Transverse colon (tissue), 4 donors: Measurements from ENCODE around the gene KRT80. TPM values are rescaled to one million over a fixed set of nuclear protein-coding genes. Genes with fewer than 3 reads are reported as not detected.

Experiments
- DNase-seq: peaks from one replicate; pipeline ENCODE4 v3.0.0-alpha.2; 2019
- H3K27ac ChIP-seq, 4 donors: fragments of 200-600 bp; sonication (generic); 2 replicates each; pipeline ENCODE4 v1.5.1; 2016 to 2018; ENCODE audit warnings: inconsistent platforms in 4 of 4
- H3K27me3 ChIP-seq: fragments of 200-600 bp; sonication (generic); 2 replicates; pipeline ENCODE4 v1.5.1; 2017; ENCODE audit warnings: inconsistent platforms
- H3K36me3 ChIP-seq, 4 donors: fragments of 200-600 bp; sonication (generic); 2 replicates each; pipeline ENCODE4 v1.5.1; 2017 to 2019; ENCODE audit warnings: inconsistent platforms in 4 of 4
- H3K4me1 ChIP-seq, 4 donors: fragments of 200-600 bp; sonication (generic); 2 replicates each; pipeline ENCODE4 v1.5.1; 2017 to 2020; ENCODE audit warnings: inconsistent platforms in 4 of 4
- H3K4me3 ChIP-seq, 4 donors: fragments of 200-600 bp; sonication (generic); 1 replicate in 1 of 4; 2 replicates in 3 of 4; pipeline versions ENCODE4 v1.5.1 to v1.6.1; 2017 to 2019; ENCODE audit warnings: inconsistent platforms in 4 of 4
- H3K9me3 ChIP-seq, 2 donors: fragments of 200-600 bp; sonication (generic); 2 replicates each; pipeline ENCODE4 v1.5.1; 2017 to 2019; ENCODE audit warnings: inconsistent platforms in 2 of 2
- CTCF ChIP-seq, 5 experiments: fragments of 200-600 bp in 3 of 5; fragments of 450-650 bp in 2 of 5; sonication (generic) in 3 of 5; IDR thresholded peaks; 1 replicate in 2 of 5; 2 replicates in 3 of 5; pipeline ENCODE4 v1.5.1; 2016 to 2017; ENCODE audit warnings: antibody characterized with exemption in 5 of 5, inconsistent platforms in 3 of 5, mild to moderate bottlenecking in 2 of 5, moderate library complexity in 1 of 5
- EP300 ChIP-seq: sonication (generic); formaldehyde crosslinking; IDR thresholded peaks from one replicate; pipeline ENCODE4 v1.6.1; 2017; ENCODE audit warnings: antibody characterized with exemption, low read depth
- POLR2A ChIP-seq: fragments of 450-650 bp; IDR thresholded peaks from one replicate; pipeline ENCODE4 v1.6.1; 2016; ENCODE audit warnings: antibody characterized with exemption, mild to moderate bottlenecking, moderate library complexity
- POLR2AphosphoS5 ChIP-seq, 3 donors: sonication (generic); formaldehyde crosslinking; IDR thresholded peaks; one replicate each; pipeline ENCODE4 v1.6.1; 2016; ENCODE audit warnings: antibody characterized with exemption in 3 of 3
- WGBS, 2 donors: methylation state at CpG; one replicate each; pipeline ENCODE4 v1.1.5; 2018; ENCODE audit warnings: low coverage in 1 of 2; 5-methylcytosine and 5-hydroxymethylcytosine counted together
- in situ Hi-C, 4 donors: fragments of 200-750 bp; cut with MboI; loops; one replicate each; pipeline versions ENCODE4 v1.15.0 to v1.15.1; 2017; ENCODE audit warnings: low sequenced_read_pairs in 3 of 4, low pct_ligation_motif_present in 1 of 4, low pct_unique_long_range_greater_than_20kb in 1 of 4
- intact Hi-C: fragments of 100-400 bp; cut with DNase I; formaldehyde crosslinking; loops from one replicate; pipeline ENCODE4 v1.15.1; 2023; ENCODE audit warnings: low total_unique reads
- total RNA-seq, 4 donors: library from RNA; depleted of rRNA; stranded (reverse); fragments of >200 nt; gene quantifications; one replicate each; pipeline ENCODE4 v1.1.0, GENCODE V29; 2016

Gene KRT80
- total RNA-seq, 4 donors from 2014 or later = 0.14 TPM; not detected in 3

GRCh38 chr12:52186118-52186840, 5.5 kb downstream of the KRT80 start:
- no peaks in the 10 kb centered on the region for H3K27me3 ChIP-seq
- TF ChIP-seq POLR2AphosphoS5 (IDR thresholded peaks at IDR 0.05) (no peak), CTCF (IDR thresholded peaks at IDR 0.05) (no peak), POLR2A (no peak), EP300 (no peak)
- no peak overlapping the region for H3K4me3 ChIP-seq
- WGBS, 2 donors = 60 to 88% methylated on average over 1 to 8 of the region's 8 CpGs
- DNase-seq = no peak
- intact Hi-C loops (no loop called here), in situ Hi-C loops (no loop called here)
- H3K36me3 ChIP-seq = no peaks in the 10 kb centered on the region
- peak overlapping the region in 1 of 4 donors; percentile 26 for H3K27ac ChIP-seq
- peaks cover 0 to under 1% (median under 1%) of the 10 kb centered on the region in 4 donors for H3K4me1 ChIP-seq
- H3K9me3 ChIP-seq = no peaks in the 10 kb centered on the region

GRCh38 chr12:52185400-52185967, 6.3 kb downstream of the KRT80 start:
- TF ChIP-seq POLR2A (no peak), POLR2AphosphoS5 (IDR thresholded peaks at IDR 0.05) (no peak), CTCF (IDR thresholded peaks at IDR 0.05) (no peak), EP300 (no peak)
- Histone ChIP-seq H3K27me3 (no peaks in the 10 kb centered on the region), H3K36me3 (no peaks in the 10 kb centered on the region), H3K9me3 (no peaks in the 10 kb centered on the region), H3K27ac (no peak overlapping the region), H3K4me1 (no peaks in the 10 kb centered on the region), H3K4me3 (no peak overlapping the region)
- in situ Hi-C loops = no loop called here
- intact Hi-C loops = no loop called here
- DNase-seq = no peak
- 85% methylated on average over 16 of the region's 16 CpGs; no CpG with 5 or more reads in 1 of the 2 donors for WGBS, 2 donors

- in situ Hi-C loops (no loop called here), intact Hi-C loops (no loop called here)
- H3K4me1 ChIP-seq = no peaks in the 10 kb centered on the region
- whole genome bisulfite sequencing, 2 donors = 73% methylated on average over 6 of the region's 6 CpGs; no CpG with 5 or more reads in 1 of the 2 donors
- H3K4me3 ChIP-seq = no peak overlapping the region
- H3K27ac ChIP-seq = no peak overlapping the region
- no peak for TF ChIP-seq POLR2AphosphoS5 (IDR thresholded peaks at IDR 0.05)
- no peak for TF ChIP-seq POLR2A
- TF ChIP-seq EP300 = no peak
- no peak for TF ChIP-seq CTCF (IDR thresholded peaks at IDR 0.05)
- no peak for DNase-seq
- no peaks in the 10 kb centered on the region for H3K36me3 ChIP-seq
- H3K27me3 ChIP-seq = no peaks in the 10 kb centered on the region
- H3K9me3 ChIP-seq = no peaks in the 10 kb centered on the region
Measured at GRCh38 chr12:52184813-52185212, 7.0 kb downstream of the KRT80 start.

- Histone ChIP-seq H3K4me1 (no peaks in the 10 kb centered on the region), H3K36me3 (no peaks in the 10 kb centered on the region), H3K4me3 (no peak overlapping the region), H3K27ac (no peak overlapping the region), H3K9me3 (no peaks in the 10 kb centered on the region), H3K27me3 (no peaks in the 10 kb centered on the region)
- WGBS, 2 donors = 82% methylated on average over 7 of the region's 8 CpGs; no CpG with 5 or more reads in 1 of the 2 donors
- TF ChIP-seq EP300 (no peak), POLR2A (no peak), POLR2AphosphoS5 (IDR thresholded peaks at IDR 0.05) (no peak), CTCF (IDR thresholded peaks at IDR 0.05) (no peak)
- no peak for DNase-seq
- intact Hi-C loops = no loop called here
- in situ Hi-C loops = no loop called here
Measured at GRCh38 chr12:52183971-52184370, 7.8 kb downstream of the KRT80 start.
